ENCODE data around the gene CIB1.

Gene CIB1

GRCh38 chr15:90257776-90258175 is 24.0 kb upstream of the CIB1 start:
- no peak overlapping the region for H3K4me3 ChIP-seq (ENCODE audit: low read depth, low read length)
- no peak for TF ChIP-seq CTCF (IDR thresholded peaks at IDR 0.05; ENCODE audit: low read depth, low read length)
- no peak for DNase-seq (ENCODE audit: low read depth, low spot score)
- in situ Hi-C loops (cut with HindIII; ENCODE audit: low sequenced_read_pairs), result no loop called here

GRCh38 chr15:90249203-90249863 is 15.6 kb upstream of the CIB1 start, which contains the start of gene TTLL13:
TSS of gene TTLL13 (plus strand) at chr15:90249556. CDS start at chr15:90250631, 1,075 bp downstream.
- DNase-seq (ENCODE audit: low read depth, low spot score), result peak; percentile 83
- peak within 1 kb of the TSS; percentile 60 for H3K4me3 ChIP-seq (ENCODE audit: low read depth, low read length)
- no peak for TF ChIP-seq CTCF (IDR thresholded peaks at IDR 0.05; ENCODE audit: low read depth, low read length)
- in situ Hi-C loops (cut with HindIII; ENCODE audit: low sequenced_read_pairs), result no loop called here

- DNase-seq (ENCODE audit: low read depth, low spot score), result no peak
- in situ Hi-C loops (cut with HindIII; ENCODE audit: low sequenced_read_pairs), result no loop called here
- no peak for TF ChIP-seq CTCF (IDR thresholded peaks at IDR 0.05; ENCODE audit: low read depth, low read length)
- H3K4me3 ChIP-seq (ENCODE audit: low read depth, low read length), result peak overlapping the region; percentile 60
Measured at GRCh38 chr15:90248789-90249202, 15.1 kb upstream of the CIB1 start.

GRCh38 chr15:90243943-90244639 is 10.3 kb upstream of the CIB1 start:
- in situ Hi-C loops (cut with HindIII; ENCODE audit: low sequenced_read_pairs), result no loop called here
- no peak for TF ChIP-seq CTCF (IDR thresholded peaks at IDR 0.05; ENCODE audit: low read depth, low read length)
- DNase-seq (ENCODE audit: low read depth, low spot score), result no peak
- no peak overlapping the region for H3K4me3 ChIP-seq (ENCODE audit: low read depth, low read length)

- TF ChIP-seq CTCF (IDR thresholded peaks at IDR 0.05; ENCODE audit: low read depth, low read length), result no peak
- no peak for DNase-seq (ENCODE audit: low read depth, low spot score)
- in situ Hi-C loops (cut with HindIII; ENCODE audit: low sequenced_read_pairs), result no loop called here
- no peak overlapping the region for H3K4me3 ChIP-seq (ENCODE audit: low read depth, low read length)
Measured at GRCh38 chr15:90241343-90242192, 7.8 kb upstream of the CIB1 start.

- in situ Hi-C loops (cut with HindIII; ENCODE audit: low sequenced_read_pairs), result no loop called here
- DNase-seq (ENCODE audit: low read depth, low spot score), result no peak
Measured at GRCh38 chr15:90240856-90241255, 7.1 kb upstream of the CIB1 start.

More at GRCh38 chr15:90240856-90241255, 7.1 kb upstream of the CIB1 start:
- no peak for TF ChIP-seq CTCF (IDR thresholded peaks at IDR 0.05; ENCODE audit: low read depth, low read length)
- no peak overlapping the region for H3K4me3 ChIP-seq (ENCODE audit: low read depth, low read length)

Measured in astrocyte of the spinal cord (primary cell).